OCI-LY1 (cell line): ENCODE measurements around the gene NEURL2.

Experiments used
- H2AFZ ChIP-seq: fragments of 200-600 bp; sonication (generic), shearing (Covaris generic); 2 replicates; pipeline ENCODE4 v1.6.0; 2014; ENCODE audit warnings: antibody characterized with exemption, mild to moderate bottlenecking, low read length
- H3F3A ChIP-seq: fragments of 200-600 bp; sonication (generic), shearing (Covaris generic); 2 replicates; pipeline ENCODE4 v1.6.0; 2014; ENCODE audit warnings: mild to moderate bottlenecking, antibody characterized with exemption, low read length, moderate library complexity; ENCODE audit not compliant: insufficient read depth
- H3K27ac ChIP-seq: fragments of 200-600 bp; sonication (generic); 2 replicates; pipeline ENCODE4 v1.5.1; 2014; ENCODE audit warnings: low read length, mixed run types, mild to moderate bottlenecking, low read depth; ENCODE audit not compliant: poor library complexity, severe bottlenecking
- H3K27me3 ChIP-seq: fragments of 200-600 bp; sonication (generic); 2 replicates; pipeline ENCODE4 v1.6.0; 2014; ENCODE audit warnings: antibody characterized with exemption, mild to moderate bottlenecking, low read length, moderate library complexity; ENCODE audit not compliant: insufficient read depth
- H3K36me3 ChIP-seq: fragments of 200-600 bp; sonication (generic); 2 replicates; pipeline ENCODE4 v1.6.1; 2014; ENCODE audit warnings: mild to moderate bottlenecking, antibody characterized with exemption, low read length, moderate library complexity, mixed read lengths; ENCODE audit not compliant: insufficient read depth
- H3K4me1 ChIP-seq: fragments of 200-600 bp; sonication (generic); 2 replicates; pipeline ENCODE4 v1.5.1; 2014; ENCODE audit warnings: mild to moderate bottlenecking, low read length, moderate library complexity; ENCODE audit not compliant: insufficient read depth, severe bottlenecking
- H3K4me2 ChIP-seq: fragments of 200-600 bp; sonication (generic), shearing (Covaris generic); 2 replicates; pipeline ENCODE4 v1.6.1; 2014; ENCODE audit warnings: low read length
- H3K4me3 ChIP-seq: fragments of 200-600 bp; sonication (generic); 2 replicates; pipeline ENCODE4 v1.5.1; 2014; ENCODE audit warnings: low read length, low read depth, mild to moderate bottlenecking, mixed read lengths; ENCODE audit not compliant: poor library complexity, severe bottlenecking
- H3K79me2 ChIP-seq: fragments of 200-600 bp; shearing (Covaris generic); 2 replicates; pipeline ENCODE4 v1.6.1; 2016; ENCODE audit warnings: mixed run types, low read length, mixed read lengths; ENCODE audit not compliant: insufficient read depth
- H3K9ac ChIP-seq: fragments of 200-600 bp; sonication (generic), shearing (Covaris generic); 2 replicates; pipeline ENCODE4 v1.6.1; 2014; ENCODE audit warnings: mild to moderate bottlenecking, low read length, mixed read lengths
- H3K9me2 ChIP-seq: fragments of 200-600 bp; sonication (generic), shearing (Covaris generic); 2 replicates; pipeline ENCODE4 v1.6.1; 2014; ENCODE audit warnings: low read depth, mild to moderate bottlenecking, low read length, mixed read lengths
- H3K9me3 ChIP-seq: fragments of 200-600 bp; shearing (Covaris generic); 2 replicates; pipeline ENCODE4 v1.6.1; 2014; ENCODE audit warnings: low read length, mixed read lengths
- H4K20me1 ChIP-seq: fragments of 200-600 bp; sonication (generic), shearing (Covaris generic); 2 replicates; pipeline ENCODE4 v1.6.0; 2016; ENCODE audit warnings: mild to moderate bottlenecking, low read length; ENCODE audit not compliant: insufficient read depth
- CTCF ChIP-seq: fragments of 200-600 bp; sonication (generic), shearing (Covaris generic); IDR thresholded peaks from 2 replicates; pipeline ENCODE4 v1.5.1; 2017; ENCODE audit warnings: mild to moderate bottlenecking, antibody characterized with exemption, low read length, moderate library complexity, mixed read lengths
- EZH2 ChIP-seq: fragments of 200-600 bp; sonication (generic), shearing (Covaris generic); IDR thresholded peaks from 2 replicates; pipeline ENCODE4 v1.8.0; 2017; ENCODE audit warnings: borderline replicate concordance, mixed run types, mild to moderate bottlenecking, antibody characterized with exemption, low read length, moderate library complexity, mixed read lengths

Gene NEURL2

DNA sequence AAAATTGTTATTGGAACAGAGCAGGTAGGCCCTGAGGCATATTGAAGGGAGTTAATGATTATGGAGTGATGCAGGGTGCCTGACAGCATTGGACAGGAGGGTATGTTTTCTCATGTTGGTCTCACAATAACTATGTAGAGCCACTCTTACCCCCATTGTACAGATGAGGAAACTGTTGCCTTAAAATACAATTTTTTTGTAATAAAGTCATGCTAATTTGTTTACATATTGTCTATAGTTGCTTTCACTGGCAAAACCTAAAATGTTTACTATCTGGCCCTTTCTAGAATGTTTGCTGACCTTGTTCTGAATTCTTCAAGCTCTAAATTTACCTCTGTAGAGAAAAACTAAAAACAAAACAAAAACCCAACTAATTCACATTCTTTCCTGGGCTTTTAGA is 39.5 kb downstream of the NEURL2 start:
- H3K79me2 ChIP-seq, result peaks cover 7% of the 10 kb centered on the region; the same call in 1 of the 2 replicates
- H3K9me2 ChIP-seq, result no peaks in the 10 kb centered on the region
- no peaks in the 10 kb centered on the region for H3K9me3 ChIP-seq
- H2AFZ ChIP-seq, result no peak overlapping the region
- no peak overlapping the region for H3K4me3 ChIP-seq
- no peaks in the 10 kb centered on the region for H3F3A ChIP-seq
- H3K4me1 ChIP-seq, result peaks cover 9% of the 10 kb centered on the region
- TF ChIP-seq EZH2 (no peak), CTCF (no peak)
- no peak overlapping the region for H3K27ac ChIP-seq
- no peaks in the 10 kb centered on the region for H3K27me3 ChIP-seq
- no peaks in the 10 kb centered on the region for H4K20me1 ChIP-seq
- H3K36me3 ChIP-seq, result peaks cover 17% of the 10 kb centered on the region; the same call in 1 of the 2 replicates
- H3K9ac ChIP-seq, result no peak overlapping the region
- H3K4me2 ChIP-seq, result no peak overlapping the region

DNA sequence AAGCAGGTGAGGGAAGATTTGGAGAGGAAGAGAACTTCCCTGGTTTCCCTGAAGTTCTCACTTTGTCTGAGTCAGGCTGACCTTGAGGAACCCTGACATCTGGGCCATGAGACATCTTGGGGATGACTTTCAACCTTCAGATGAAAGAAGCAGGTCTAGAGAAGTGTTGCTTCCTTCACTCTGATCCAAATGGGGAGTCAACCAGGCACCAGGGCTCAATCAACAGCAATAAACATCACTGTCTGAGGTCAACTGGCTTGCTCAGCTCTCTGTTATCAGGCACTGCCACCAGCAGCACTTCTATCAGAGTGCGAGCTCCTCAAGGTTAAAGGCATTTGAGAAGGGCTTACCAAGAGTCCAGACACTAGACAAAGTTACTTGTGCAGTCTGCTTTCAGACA is 40.1 kb downstream of the NEURL2 start:
- no peak overlapping the region for H3K9ac ChIP-seq
- H3K4me2 ChIP-seq, result no peak overlapping the region
- H3F3A ChIP-seq, result no peaks in the 10 kb centered on the region
- H3K4me1 ChIP-seq, result peaks cover 4% of the 10 kb centered on the region
- peaks cover 3% of the 10 kb centered on the region; the same call in 1 of the 2 replicates for H3K79me2 ChIP-seq
- no peaks in the 10 kb centered on the region for H3K9me3 ChIP-seq
- no peaks in the 10 kb centered on the region for H3K27me3 ChIP-seq
- TF ChIP-seq EZH2 (no peak), CTCF (no peak)
- H4K20me1 ChIP-seq, result no peaks in the 10 kb centered on the region
- H3K27ac ChIP-seq, result no peak overlapping the region
- H2AFZ ChIP-seq, result no peak overlapping the region
- no peaks in the 10 kb centered on the region for H3K9me2 ChIP-seq
- no peak overlapping the region for H3K4me3 ChIP-seq
- H3K36me3 ChIP-seq, result peaks cover 23% of the 10 kb centered on the region; the same call in 1 of the 2 replicates

DNA sequence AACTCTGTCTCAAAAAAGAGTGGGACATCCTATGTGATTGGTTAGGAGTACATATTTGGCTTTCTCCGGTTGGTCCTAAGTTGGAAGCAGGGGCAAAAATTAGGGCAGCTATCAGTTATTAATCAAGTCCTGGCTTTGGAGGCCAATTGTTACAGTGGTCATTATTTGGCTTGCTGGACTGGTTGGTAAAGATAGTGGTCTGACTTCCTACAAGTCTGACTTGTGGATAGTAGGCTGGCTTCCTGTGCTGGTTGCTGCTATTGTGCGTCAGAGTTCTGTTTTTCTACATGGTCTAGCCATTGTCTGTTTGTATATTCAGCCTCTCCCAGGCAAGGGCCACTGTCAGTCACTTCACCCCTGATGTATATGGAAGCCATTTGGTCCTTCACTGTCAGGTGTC is 40.8 kb downstream of the NEURL2 start:
- TF ChIP-seq EZH2 (no peak), CTCF (no peak)
- Histone ChIP-seq H3K4me1 (no peaks in the 10 kb centered on the region), H3K36me3 (peaks cover 28% of the 10 kb centered on the region), H3K4me2 (no peak overlapping the region), H2AFZ (no peak overlapping the region), H3K79me2 (no peaks in the 10 kb centered on the region), H3K27me3 (no peaks in the 10 kb centered on the region), H3K27ac (no peak overlapping the region), H3K9me3 (no peaks in the 10 kb centered on the region), H3K4me3 (no peak overlapping the region), H3K9ac (no peak overlapping the region), H4K20me1 (no peaks in the 10 kb centered on the region), H3F3A (no peaks in the 10 kb centered on the region), H3K9me2 (no peaks in the 10 kb centered on the region)
